Measurements from ENCODE around the gene ARHGAP8.

GRCh38 chr22:44793506-44794172 lies 41.3 kb downstream of the ARHGAP8 start:
- TF ChIP-seq, protein P1, sequence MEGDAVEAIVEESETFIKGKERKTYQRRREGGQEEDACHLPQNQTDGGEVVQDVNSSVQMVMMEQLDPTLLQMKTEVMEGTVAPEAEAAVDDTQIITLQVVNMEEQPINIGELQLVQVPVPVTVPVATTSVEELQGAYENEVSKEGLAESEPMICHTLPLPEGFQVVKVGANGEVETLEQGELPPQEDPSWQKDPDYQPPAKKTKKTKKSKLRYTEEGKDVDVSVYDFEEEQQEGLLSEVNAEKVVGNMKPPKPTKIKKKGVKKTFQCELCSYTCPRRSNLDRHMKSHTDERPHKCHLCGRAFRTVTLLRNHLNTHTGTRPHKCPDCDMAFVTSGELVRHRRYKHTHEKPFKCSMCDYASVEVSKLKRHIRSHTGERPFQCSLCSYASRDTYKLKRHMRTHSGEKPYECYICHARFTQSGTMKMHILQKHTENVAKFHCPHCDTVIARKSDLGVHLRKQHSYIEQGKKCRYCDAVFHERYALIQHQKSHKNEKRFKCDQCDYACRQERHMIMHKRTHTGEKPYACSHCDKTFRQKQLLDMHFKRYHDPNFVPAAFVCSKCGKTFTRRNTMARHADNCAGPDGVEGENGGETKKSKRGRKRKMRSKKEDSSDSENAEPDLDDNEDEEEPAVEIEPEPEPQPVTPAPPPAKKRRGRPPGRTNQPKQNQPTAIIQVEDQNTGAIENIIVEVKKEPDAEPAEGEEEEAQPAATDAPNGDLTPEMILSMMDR (IDR thresholded peaks at IDR 0.05; ENCODE audit: poor library complexity), result no peak
- TF ChIP-seq EZH2 (IDR thresholded peaks at IDR 0.05; ENCODE audit: borderline replicate concordance), result no peak
- TF ChIP-seq EZH2phosphoT487 (IDR thresholded peaks at IDR 0.05; ENCODE audit: low read depth, severe bottlenecking, unreplicated experiment), result no peak

All from hepatocyte (in vitro differentiated cells).